SKM-1 treated with dmso at 0.1 percent for 144 hours (cell line): ENCODE data around the gene HECA.
"Not testable (repeated sequence)": the region's sequence is repeated elsewhere in the genome, so short reads cannot be mapped to it uniquely, and the experiment has no call there.

Source experiments
- DNase-seq: peaks from one replicate; lab custom pipeline; 2025; ENCODE audit not compliant: unreplicated experiment; lab: John Stamatoyannopoulos, UW

The HECA gene

DNA sequence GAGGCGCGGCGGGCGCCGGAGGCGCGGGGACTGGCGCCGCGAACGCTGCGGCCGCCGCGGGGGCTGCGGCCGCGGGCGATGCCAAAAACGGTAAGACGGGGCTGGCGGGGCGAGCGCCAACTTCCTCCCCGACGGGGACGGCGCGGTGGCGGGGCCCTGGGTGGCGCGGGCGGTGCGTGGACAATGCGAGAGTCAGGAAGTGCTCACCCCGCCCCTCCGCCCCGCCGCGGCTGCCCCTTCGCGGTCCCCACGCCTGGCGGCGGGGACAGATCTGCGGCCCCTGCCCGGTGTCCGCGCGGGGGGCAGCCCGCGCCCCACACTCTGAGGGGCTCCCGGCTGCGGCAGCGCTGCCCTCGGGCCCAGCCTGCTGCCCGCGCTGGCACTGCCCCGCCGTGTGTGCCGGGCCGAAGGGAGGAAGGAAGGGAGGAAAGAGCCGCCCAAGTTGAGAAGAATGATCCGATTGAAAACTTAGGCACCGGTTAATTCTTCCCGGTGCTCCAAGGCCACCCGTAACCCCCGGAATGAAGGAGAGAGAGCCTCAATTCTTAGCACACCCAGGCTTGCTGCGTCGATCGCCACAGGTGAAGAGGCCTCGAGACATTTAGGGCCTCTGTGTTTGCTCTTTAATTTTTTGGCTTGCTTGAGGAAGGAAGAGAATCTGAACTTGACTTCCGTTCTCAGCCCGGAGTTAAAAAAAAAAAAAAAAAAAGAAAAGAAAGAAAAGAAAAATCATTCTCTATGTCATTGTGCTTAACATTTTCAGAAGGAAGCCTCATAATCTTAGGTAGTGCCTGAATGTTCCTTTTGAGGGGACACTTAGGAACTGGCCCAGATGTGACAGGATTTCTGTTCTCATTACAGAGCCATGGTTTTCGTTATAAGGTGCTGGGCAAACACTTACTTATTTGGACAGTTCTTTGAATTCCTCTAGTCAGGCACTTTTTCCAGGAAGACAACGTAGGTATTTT lies 982 bp downstream of the HECA start:
- peak; percentile 69 for DNase-seq

GRCh38 chr6:139137706-139138105 lies 2.8 kb downstream of the HECA start:
- DNase-seq: no peak

DNA sequence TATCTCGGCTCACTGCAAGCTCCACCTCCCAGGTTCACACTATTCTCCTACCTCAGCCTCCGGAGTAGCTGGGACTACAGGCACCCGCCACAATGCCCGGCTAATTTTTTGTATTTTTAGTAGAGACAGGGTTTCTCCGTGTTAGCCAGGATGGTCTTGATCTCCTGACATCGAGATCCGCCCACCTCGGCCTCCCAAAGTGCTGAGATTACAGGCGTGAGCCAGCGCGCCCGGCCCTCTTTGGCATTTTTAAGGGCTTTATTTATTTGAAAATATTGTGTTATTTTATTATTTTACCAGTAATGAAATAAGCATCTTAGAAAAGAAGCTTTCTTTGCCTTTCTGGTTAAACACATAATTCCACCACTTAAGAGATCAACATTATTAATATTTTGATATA lies 6.0 kb downstream of the HECA start:
- DNase-seq: not testable (repeated sequence)

- no peak for DNase-seq
Observed at GRCh38 chr6:139142262-139142661, 7.4 kb downstream of the HECA start.

DNA sequence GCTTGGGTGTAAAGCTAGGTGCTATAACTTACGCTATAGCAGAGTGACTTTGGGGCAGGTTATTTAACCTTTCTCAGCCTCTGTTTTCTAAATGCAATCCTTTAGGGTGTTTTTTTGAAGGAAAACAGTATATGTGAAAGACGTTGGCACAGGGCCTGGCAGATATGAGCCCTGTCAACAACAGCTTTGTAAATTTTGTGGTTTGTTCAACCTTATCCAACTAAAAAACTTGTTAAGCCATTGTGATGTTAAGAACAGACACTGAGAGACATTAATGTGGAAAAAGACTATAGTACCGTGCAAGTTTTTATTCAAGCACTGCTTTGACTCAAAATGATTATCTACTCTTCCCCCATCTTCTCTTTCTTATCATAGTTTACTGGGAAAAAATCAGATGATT lies 8.2 kb downstream of the HECA start:
- DNase-seq: no peak

GRCh38 chr6:139144490-139145085 lies 9.7 kb downstream of the HECA start:
- DNase-seq: no peak

GRCh38 chr6:139145661-139146060 lies 10.8 kb downstream of the HECA start:
- DNase-seq: no peak

- no peak for DNase-seq
Observed at GRCh38 chr6:139146317-139146726, 11.4 kb downstream of the HECA start.

DNA sequence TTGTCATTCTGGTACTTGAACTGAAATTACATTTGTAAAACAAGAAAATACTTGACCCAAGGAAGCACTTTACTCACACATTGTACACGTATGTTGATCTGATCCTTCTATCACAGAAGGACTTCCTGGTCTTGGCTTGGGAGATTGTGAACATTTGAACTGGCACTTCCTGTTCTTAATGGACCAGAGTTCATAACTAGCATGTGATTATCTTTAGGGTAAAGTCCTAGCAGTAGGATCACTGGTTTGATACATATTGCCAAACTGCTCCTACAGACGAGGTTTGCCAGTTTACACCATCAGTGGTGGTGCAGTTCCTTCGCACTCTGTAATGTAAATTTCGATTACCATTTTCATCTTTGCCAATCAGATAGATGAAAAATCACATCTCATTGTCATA lies 12.7 kb downstream of the HECA start:
- no peak for DNase-seq

- DNase-seq: no peak
Observed at GRCh38 chr6:139148557-139149235, 13.8 kb downstream of the HECA start.

DNA sequence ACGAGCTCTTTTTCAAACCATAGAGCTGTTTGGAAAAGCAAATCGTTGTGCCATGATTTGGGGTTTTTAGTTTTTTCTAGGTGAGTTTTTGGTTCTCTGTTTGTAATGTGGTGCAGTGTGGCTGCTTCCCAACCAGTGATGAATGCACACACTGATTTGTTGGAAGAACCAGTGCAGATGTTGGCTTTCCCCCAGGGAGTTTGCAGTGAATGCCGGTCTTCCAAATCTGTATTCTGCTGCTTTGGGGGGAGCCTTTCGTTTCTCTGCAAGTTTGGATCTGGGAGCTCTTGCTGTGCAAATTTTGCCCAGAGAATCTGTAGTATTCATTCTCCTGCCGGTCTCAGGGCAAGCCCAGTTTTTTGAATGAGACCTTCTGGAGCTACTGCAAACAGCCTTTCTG lies 14.5 kb downstream of the HECA start:
- DNase-seq: no peak

- DNase-seq: no peak
Observed at GRCh38 chr6:139150920-139151319, 16.0 kb downstream of the HECA start.

- DNase-seq: no peak
Observed at GRCh38 chr6:139151425-139152087, 16.7 kb downstream of the HECA start.

GRCh38 chr6:139152088-139152891 lies 17.4 kb downstream of the HECA start:
- no peak for DNase-seq

GRCh38 chr6:139152892-139153271 lies 18.0 kb downstream of the HECA start:
- DNase-seq: no peak

DNA sequence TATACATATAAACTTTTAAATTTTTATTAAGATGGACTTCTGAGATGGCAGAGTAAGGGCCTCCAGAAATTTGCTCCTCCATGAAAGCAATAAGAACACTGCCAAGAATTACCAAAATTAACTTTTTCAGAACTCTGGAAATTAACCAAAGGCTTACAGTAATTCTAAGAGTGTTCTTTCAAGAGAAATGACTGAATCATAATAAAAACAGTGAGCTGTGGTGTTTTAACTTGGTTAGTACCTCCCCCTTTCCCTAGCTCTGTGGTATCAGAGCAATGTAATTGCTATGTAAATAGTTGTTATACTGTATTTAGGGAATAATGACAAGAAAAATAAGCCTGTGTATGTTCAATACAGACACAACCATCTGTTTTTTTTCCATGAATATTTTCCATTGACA lies 19.0 kb downstream of the HECA start:
- DNase-seq: no peak

GRCh38 chr6:139154881-139155547 lies 20.1 kb downstream of the HECA start:
- DNase-seq: no peak

- DNase-seq: no peak
Observed at GRCh38 chr6:139156102-139156501, 21.2 kb downstream of the HECA start.

GRCh38 chr6:139156551-139156950 lies 21.7 kb downstream of the HECA start:
- no peak for DNase-seq

DNA sequence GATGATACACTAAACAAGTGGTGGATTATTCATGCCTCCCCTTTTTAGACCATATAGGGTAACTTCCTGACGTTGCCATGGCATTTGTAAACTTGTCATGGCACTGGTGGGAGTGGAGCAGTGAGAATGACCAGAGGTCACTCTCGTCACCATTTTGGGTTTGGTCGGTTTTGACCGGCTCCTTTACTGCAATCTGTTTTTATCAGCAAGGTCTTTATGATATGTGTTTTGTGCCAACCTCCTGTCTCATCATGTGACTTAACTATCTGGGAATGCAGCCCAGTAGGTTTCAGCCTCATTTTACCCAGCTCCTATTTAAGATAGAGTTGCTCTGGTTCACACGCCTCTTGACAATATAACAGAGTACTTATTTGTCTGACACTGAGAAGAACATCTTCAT lies 22.2 kb downstream of the HECA start:
- DNase-seq: not testable (repeated sequence)
